Umbilical cord (tissue), 2 donors: ENCODE data around the gene STPG3. TPM values are rescaled to one million over a fixed set of nuclear protein-coding genes. Genes with fewer than 3 reads are reported as not detected.
"Not testable (repeated sequence)": the region's sequence is repeated elsewhere in the genome, so short reads cannot be mapped to it uniquely, and the experiment has no call there.

Experiments used
- DNase-seq: peaks from one replicate; pipeline ENCODE4 v3.0.0-alpha.2; 2015; ENCODE audit warnings: low spot score
- total RNA-seq: library from RNA; depleted of rRNA; stranded (reverse); fragments of >200 nt; gene quantifications from one replicate; pipeline ENCODE4 v1.2.3, GENCODE V29; 2014; ENCODE audit warnings: low replicate concordance; ENCODE audit not compliant: insufficient read depth

Gene STPG3
- total RNA-seq, 1 donor from 2014 or later, result 1.9 TPM

DNA sequence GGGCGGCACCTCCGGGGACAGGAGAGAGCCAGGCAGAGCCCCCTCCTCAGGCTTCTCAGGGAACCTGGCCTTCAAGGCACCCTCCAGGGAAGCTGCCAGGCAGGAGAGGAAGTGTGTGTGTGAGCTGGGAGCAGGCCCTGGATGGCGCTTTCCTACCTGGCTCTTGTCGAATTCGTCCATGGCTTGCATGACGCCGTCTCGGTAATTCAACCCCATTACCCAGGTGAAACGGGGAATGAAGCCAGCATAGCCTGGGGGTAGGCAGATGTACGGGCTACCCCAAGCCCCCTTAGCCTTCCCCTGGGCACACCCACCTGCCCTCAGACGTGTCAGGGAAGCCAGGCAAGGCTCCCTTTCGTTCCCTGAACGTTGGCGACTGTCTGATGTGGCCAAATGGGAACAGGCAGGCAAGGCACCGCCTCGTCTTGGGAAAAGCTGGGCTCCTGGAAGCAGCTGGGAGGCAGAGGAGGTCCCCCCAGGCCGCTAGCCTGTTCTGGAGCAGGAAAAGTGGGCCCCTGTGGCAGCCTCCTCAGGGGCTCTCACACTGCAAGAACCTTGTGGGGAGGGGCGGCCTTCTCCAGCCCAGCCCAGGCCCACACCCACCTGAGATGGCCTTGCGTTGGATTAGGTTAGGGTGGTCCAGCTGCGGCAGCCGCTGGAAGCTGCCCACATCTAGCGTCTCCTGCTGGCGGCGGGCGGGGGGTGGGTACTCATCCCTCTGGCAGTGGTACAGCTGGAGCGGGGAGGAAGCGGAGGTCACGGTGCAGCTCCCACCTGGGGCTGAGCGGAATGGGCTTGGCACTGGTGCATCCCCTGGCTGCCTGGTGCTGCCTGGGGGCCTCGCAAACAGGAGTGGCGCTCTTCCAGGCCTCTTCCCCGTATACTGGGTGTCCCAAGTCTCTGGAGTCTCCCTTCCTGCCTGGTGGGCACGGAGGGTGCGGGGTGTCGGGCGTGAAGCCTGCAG, 6.3 kb upstream of the STPG3 start:
- no peak for DNase-seq

GRCh38 chr9:137245450-137246421, 5.3 kb upstream of the STPG3 start:
- no peak for DNase-seq

DNA sequence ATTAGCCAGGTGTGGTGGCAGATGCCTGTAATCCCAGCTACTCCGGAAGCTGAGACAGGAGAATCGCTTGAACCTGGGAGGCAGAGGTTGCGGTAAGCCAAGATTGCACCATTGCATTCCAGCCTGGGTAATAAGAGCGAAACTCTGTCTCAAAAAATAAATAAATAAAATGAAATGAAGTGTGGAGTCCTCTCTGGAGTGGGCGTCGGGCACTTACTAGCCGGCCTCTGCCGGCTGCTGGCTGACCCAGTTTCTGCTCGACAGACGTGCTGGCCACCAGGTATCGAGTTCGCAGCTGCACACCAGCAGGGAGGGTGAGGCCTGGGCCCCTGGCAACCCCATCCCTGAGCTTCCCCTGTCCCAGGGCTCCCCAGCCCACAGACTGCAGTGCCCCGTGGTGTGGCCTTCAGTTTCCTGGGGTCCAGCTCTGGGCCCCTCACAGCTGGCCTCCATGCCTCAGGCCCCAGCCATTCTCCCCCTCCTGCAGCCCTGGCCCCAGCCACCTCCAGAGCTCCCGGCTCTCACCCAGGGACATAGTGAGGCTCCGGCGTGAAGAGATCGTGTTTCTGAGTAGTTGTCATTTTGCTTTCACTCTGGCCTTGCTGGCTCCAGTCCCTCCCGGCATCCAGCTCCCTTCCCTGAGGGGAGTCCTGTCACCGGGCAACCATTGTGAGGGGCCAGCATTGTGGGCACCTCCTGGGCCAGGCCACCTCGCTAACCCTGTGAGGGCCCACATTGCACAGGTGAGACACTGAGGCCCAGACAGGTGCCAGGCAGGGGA, 3.8 kb upstream of the STPG3 start:
- no peak for DNase-seq

- no peak for DNase-seq
Observed at GRCh38 chr9:137247916-137248175, 3.2 kb upstream of the STPG3 start.

GRCh38 chr9:137250329-137251193, 525 bp upstream of the STPG3 start:
- DNase-seq, result no peak

DNA sequence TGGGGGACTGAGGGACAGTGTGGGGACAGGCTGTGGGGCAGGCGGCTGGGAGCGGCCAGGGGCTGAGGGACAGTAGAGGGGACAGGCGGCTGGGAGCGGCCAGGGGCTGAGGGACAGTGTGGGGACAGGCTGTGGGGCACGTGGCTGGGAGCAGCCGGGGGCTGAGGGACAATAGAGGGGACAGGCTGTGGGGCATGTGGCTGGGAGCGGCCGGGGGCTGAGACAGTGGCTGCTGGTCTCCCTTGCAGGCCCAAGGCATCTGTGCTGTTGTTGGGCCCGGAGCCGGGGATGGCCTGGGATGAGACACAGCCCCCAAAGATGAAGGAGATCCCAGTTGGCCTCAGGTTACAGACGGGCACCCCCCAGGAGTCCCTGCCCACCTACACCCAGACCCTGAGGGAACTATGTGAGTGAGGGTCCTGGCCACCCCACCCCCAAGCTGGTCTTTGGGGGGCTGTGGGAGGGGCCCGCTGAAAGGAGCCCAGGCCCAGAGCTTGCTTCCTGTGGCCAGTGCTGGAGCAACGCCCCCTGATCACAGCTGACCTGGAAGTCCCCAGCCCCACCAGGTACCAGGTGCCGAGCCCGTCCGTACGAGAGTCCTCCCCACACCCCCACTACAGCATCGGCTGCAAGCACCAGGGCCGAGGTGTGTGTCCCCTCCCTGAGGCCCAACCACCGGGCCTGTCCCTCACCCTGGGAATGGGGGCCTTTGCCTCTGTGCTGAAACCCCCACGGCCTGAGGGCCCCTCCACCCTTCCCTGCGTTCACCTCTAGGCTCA, 593 bp downstream of the STPG3 start:
- no peak for DNase-seq

- DNase-seq, result no peak
Observed at GRCh38 chr9:137252555-137253506, 1.7 kb downstream of the STPG3 start.

DNA sequence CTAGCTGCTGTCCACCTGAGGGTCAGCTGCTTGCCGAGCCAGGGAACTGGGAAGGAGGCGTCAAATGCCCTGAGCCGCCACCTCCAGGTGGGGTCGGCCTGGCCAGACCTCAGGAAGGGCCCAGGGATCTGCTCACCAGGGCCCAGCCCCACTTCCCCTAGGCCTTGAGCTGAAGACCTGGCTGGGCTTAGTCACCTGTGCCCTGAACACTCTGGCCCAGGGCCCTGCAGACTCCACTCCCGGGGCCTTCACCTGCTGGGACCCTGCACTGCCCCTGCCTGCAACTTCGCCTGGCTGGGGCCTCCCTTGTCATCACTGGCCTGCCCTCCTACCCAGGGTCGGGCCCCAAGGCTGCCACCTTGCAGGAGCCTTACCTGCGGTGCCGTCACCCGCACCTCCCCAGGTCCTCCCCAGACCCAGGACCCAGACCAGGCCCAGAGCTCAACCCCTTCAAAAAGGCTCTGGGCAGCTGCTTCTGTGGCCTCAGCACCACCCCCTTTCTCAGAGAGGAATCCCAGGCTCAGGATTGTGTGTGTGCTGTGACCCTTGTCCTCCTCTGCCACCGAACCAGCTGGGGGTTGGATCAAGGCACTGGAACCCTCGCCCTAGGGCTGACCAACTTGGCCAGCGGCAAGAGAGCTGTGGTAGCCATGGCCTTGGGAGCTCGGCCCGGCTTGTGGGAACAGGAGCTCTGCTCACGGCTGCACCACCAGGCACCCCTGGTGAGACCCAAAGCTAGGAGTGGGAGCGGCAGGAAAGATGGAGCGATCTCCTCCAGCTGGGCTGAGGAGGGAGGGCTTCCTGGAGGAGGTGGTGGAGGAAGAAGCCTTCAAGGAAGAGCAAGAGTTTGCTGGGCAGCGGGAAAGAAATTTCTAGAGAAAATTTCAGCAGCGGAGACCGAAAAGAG, 2.9 kb downstream of the STPG3 start:
- no peak for DNase-seq

DNA sequence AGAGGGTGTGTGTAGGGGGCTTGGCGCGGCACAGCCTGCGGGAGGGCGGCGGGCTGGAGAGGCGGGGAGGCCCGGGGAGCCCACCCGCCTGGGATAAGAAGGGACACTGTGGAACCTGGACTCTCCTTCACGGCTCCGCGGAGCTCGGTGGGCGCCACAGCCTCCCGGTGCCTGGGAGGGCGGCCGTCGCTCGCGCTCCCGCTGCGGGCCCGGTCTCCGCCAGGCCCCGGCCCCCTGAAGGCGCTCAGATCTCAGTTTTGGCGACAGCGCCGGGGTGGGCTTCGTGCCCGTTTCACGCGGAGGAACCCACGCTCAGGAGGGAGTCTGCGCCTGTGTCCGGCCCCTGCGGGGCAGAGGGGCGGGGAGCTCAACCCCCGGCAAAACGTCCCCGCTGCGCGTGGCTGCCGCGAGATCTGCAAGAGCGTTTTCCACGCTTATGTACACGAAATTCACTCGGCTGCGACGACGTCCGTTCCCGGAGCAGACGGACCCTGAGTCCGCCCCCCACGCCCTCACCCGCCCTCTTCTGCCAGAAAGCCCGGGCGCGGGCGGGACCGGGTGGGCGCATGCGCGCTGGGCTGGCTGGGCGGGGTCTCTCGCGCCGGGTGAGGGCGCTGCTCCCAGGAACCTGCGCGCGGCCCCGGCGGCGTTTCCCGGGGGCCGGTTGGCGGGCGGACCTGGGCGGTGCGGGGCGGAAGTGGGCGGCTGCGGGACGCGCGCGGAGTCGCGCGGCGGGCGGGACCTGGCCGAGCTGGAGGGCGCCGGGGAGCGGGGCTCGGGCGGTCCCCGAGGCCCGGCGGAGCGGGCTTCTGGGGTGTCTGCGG, 3.8 kb downstream of the STPG3 start, which contains the start of gene NELFB:
Gene NELFB, plus strand, starts transcription at position 704 of the 824 bp plus-strand sequence.
- peak; percentile 93 for DNase-seq

DNA sequence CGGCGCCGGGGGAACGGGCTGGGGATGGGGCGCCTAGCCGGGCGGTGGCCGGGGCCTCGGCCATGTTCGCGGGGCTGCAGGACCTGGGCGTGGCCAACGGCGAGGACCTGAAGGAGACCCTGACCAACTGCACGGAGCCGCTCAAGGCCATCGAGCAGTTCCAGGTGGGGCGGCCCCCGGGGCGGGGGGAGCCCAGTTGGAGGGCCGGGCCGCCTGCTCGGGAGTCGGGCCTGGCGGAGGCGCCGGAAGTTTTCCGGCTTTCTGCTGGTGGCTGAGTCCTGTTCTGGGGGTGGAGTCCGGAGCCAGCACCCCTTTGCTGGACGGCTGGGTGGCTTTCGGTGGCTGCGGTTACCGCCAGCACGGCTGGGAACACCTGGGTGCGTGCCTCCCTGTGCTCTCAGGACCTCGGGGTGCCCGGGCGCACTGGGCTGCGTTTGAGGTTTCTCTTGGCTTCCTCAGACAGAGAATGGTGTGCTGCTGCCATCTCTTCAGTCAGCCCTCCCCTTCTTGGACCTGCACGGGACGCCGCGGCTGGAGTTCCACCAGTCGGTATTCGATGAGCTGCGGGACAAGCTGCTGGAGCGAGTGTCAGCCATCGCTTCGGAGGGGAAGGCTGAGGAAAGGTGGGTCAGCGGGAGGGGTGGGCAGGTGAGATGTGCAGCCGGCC, 4.5 kb downstream of the STPG3 start:
- no peak for DNase-seq

- DNase-seq, result no peak
Observed at GRCh38 chr9:137256362-137256761, 5.3 kb downstream of the STPG3 start.

- DNase-seq, result no peak
Observed at GRCh38 chr9:137256856-137257255, 5.8 kb downstream of the STPG3 start.

DNA sequence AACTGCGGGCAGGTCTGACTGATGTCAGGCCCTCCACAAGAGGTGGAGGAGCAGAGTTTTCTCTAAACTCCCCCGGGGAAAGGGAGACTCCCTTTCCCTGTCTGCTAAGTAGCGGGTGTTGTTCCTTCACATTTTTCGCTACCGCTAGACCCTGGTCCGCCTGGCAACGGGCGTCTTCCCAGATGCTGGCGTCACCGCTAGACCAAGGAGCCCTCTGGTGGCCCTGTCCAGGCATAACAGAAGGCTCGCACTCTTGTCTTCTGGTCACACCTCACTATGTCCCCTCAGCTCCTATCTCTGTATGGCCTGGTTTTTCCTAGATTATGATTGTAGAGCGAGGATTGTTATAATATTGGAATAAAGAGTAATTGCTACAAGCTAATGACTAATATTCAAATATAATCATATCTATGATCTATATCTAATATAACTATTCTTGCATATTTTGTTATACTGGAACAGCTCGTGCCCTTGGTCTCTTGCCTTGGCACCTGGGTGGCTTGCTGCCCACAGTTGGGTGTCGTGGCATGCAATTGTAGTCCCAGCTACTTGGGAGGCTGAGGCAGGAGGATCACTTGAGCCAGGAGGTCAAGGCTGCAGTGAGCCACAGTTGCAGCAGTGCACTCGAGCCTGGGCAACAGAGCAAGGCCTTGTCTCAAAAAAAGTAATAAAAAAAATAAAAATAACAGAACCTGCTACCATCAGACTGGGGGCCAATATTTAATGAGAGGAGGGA, 11.3 kb downstream of the STPG3 start:
- not testable (repeated sequence) for DNase-seq

GRCh38 chr9:137262909-137263285, 11.8 kb downstream of the STPG3 start:
- DNase-seq, result no peak

- no peak for DNase-seq
Observed at GRCh38 chr9:137263506-137263905, 12.4 kb downstream of the STPG3 start.
